ENCODE data around the gene PIMREG.
A peak's percentile ranks its signal among the peaks of the same experiment; 100 is the strongest.

Gene PIMREG

GRCh38 chr17:6422654-6423241 lies 21.5 kb upstream of the PIMREG start:
- Histone ChIP-seq H3K9me2 (replicated peaks; ENCODE audit: low read depth, low read length) (no peaks in the 10 kb centered on the region), H2AFZ (ENCODE audit: low read length) (0 out of 2 replicates have a peak overlapping the region, but pooled peaks have one; percentile 59), H3K9me3 (ENCODE audit: insufficient read depth, low read depth, low read length) (no peaks in the 10 kb centered on the region)

GRCh38 chr17:6423931-6424330 lies 20.3 kb upstream of the PIMREG start:
- H3K4me3 ChIP-seq (ENCODE audit: low read length, poor library complexity, severe bottlenecking): no peak overlapping the region
- H3K27me3 ChIP-seq (ENCODE audit: insufficient read depth, low read length, poor library complexity, severe bottlenecking): no peaks in the 10 kb centered on the region
- no peaks in the 10 kb centered on the region for H3K9me2 ChIP-seq (replicated peaks; ENCODE audit: low read depth, low read length)
- H3K9ac ChIP-seq (ENCODE audit: low read depth, low read length, poor library complexity, severe bottlenecking): no peak overlapping the region
- no peaks in the 10 kb centered on the region for H3K36me3 ChIP-seq (ENCODE audit: insufficient read depth, low read length)
- no peak overlapping the region for H2AFZ ChIP-seq (ENCODE audit: low read length)
- no peaks in the 10 kb centered on the region for H3F3A ChIP-seq (ENCODE audit: low read depth)
- H3K4me1 ChIP-seq (ENCODE audit: insufficient read depth, low read length, poor library complexity, severe bottlenecking): peaks cover 17% of the 10 kb centered on the region
- H3K9me3 ChIP-seq (ENCODE audit: insufficient read depth, low read depth, low read length): no peaks in the 10 kb centered on the region
- H3K4me2 ChIP-seq (ENCODE audit: low read depth, low read length, poor library complexity, severe bottlenecking): no peak overlapping the region
- H4K20me1 ChIP-seq (ENCODE audit: insufficient read depth, low read length, poor library complexity, severe bottlenecking): no peaks in the 10 kb centered on the region
- TF ChIP-seq EZH2phosphoT487 (IDR thresholded peaks at IDR 0.05; ENCODE audit: borderline replicate concordance): no peak
- TF ChIP-seq CTCF (conservative IDR thresholded peaks at IDR 0.05; ENCODE audit: low read length): no peak
- no peaks in the 10 kb centered on the region for H3K79me2 ChIP-seq (ENCODE audit: insufficient read depth, low read length)

More at GRCh38 chr17:6422654-6423241, 21.5 kb upstream of the PIMREG start:
- H3F3A ChIP-seq (ENCODE audit: low read depth): no peaks in the 10 kb centered on the region
- H3K79me2 ChIP-seq (ENCODE audit: insufficient read depth, low read length): no peaks in the 10 kb centered on the region
- no peak overlapping the region for H3K9ac ChIP-seq (ENCODE audit: low read depth, low read length, poor library complexity, severe bottlenecking)
- H3K27me3 ChIP-seq (ENCODE audit: insufficient read depth, low read length, poor library complexity, severe bottlenecking): no peaks in the 10 kb centered on the region
- H3K36me3 ChIP-seq (ENCODE audit: insufficient read depth, low read length): no peaks in the 10 kb centered on the region
- no peaks in the 10 kb centered on the region for H4K20me1 ChIP-seq (ENCODE audit: insufficient read depth, low read length, poor library complexity, severe bottlenecking)
- peaks cover 12% of the 10 kb centered on the region for H3K4me1 ChIP-seq (ENCODE audit: insufficient read depth, low read length, poor library complexity, severe bottlenecking)
- no peak overlapping the region for H3K4me3 ChIP-seq (ENCODE audit: low read length, poor library complexity, severe bottlenecking)
- TF ChIP-seq CTCF (conservative IDR thresholded peaks at IDR 0.05; ENCODE audit: low read length): no peak
- no peak for TF ChIP-seq EZH2phosphoT487 (IDR thresholded peaks at IDR 0.05; ENCODE audit: borderline replicate concordance)
- H3K4me2 ChIP-seq (ENCODE audit: low read depth, low read length, poor library complexity, severe bottlenecking): no peak overlapping the region

- H3K36me3 ChIP-seq (ENCODE audit: insufficient read depth, low read length): no peaks in the 10 kb centered on the region
Measured at GRCh38 chr17:6425407-6425806, 18.8 kb upstream of the PIMREG start.

More at GRCh38 chr17:6425407-6425806, 18.8 kb upstream of the PIMREG start:
- Histone ChIP-seq H4K20me1 (ENCODE audit: insufficient read depth, low read length, poor library complexity, severe bottlenecking) (no peaks in the 10 kb centered on the region), H3K4me2 (ENCODE audit: low read depth, low read length, poor library complexity, severe bottlenecking) (no peak overlapping the region), H3K9me3 (ENCODE audit: insufficient read depth, low read depth, low read length) (no peaks in the 10 kb centered on the region), H3K4me3 (ENCODE audit: low read length, poor library complexity, severe bottlenecking) (no peak overlapping the region), H2AFZ (ENCODE audit: low read length) (no peak overlapping the region), H3K9me2 (replicated peaks; ENCODE audit: low read depth, low read length) (no peaks in the 10 kb centered on the region), H3K79me2 (ENCODE audit: insufficient read depth, low read length) (no peaks in the 10 kb centered on the region), H3K4me1 (ENCODE audit: insufficient read depth, low read length, poor library complexity, severe bottlenecking) (peaks cover 17% of the 10 kb centered on the region), H3F3A (ENCODE audit: low read depth) (no peaks in the 10 kb centered on the region), H3K27me3 (ENCODE audit: insufficient read depth, low read length, poor library complexity, severe bottlenecking) (no peaks in the 10 kb centered on the region), H3K9ac (ENCODE audit: low read depth, low read length, poor library complexity, severe bottlenecking) (no peak overlapping the region)
- TF ChIP-seq CTCF (conservative IDR thresholded peaks at IDR 0.05; ENCODE audit: low read length) (no peak), EZH2phosphoT487 (IDR thresholded peaks at IDR 0.05; ENCODE audit: borderline replicate concordance) (no peak)

Data from Loucy (cell line).